Measurements from ENCODE around the gene HBD.

- TF ChIP-seq CTCF (IDR thresholded peaks at IDR 0.05): no peak
- no peak for TF ChIP-seq EP300 (IDR thresholded peaks at IDR 0.05)
- no peak for TF ChIP-seq POLR2A (IDR thresholded peaks at IDR 0.05)
- TF ChIP-seq POLR2AphosphoS5 (IDR thresholded peaks at IDR 0.05): no peak
Measured at GRCh38 chr11:5223146-5223545, 11.1 kb downstream of the HBD start.
